ENCODE data around the gene KCNN3. TPM values are rescaled to one million over a fixed set of nuclear protein-coding genes. Genes with fewer than 3 reads are reported as not detected.

The KCNN3 gene
- total and polyA plus RNA-seq, 2 of the 8 experiments (the other 6 are each of a cell fraction or from before 2014, with no cell fraction given) = 2.8 to 3.7 TPM

GRCh38 chr1:154714052-154714623 is 155.9 kb downstream of the KCNN3 start:
- TF ChIP-seq SP2 (IDR thresholded peaks at IDR 0.05; ENCODE audit: low read length) (no peak), BRCA1 (IDR thresholded peaks at IDR 0.05; ENCODE audit: low read depth, low read length) (no peak), EP300 (IDR thresholded peaks at IDR 0.05; ENCODE audit: borderline replicate concordance in 1 of 2, low read depth in 2 of 2, low read length in 2 of 2) (no peak), SIN3A (conservative IDR thresholded peaks at IDR 0.05 in 1 of 2, IDR thresholded peaks at IDR 0.05 in 1 of 2; ENCODE audit: low read depth in 1 of 2, low read length in 2 of 2) (no peak), SP4 (IDR thresholded peaks at IDR 0.05; ENCODE audit: low read length) (no peak), ATF2 (IDR thresholded peaks at IDR 0.05; ENCODE audit: low read length) (no peak), BCL11A (IDR thresholded peaks at IDR 0.05; ENCODE audit: low read depth in 2 of 2, low read length in 2 of 2) (no peak), PHF8 (conservative IDR thresholded peaks at IDR 0.05; ENCODE audit: low read depth, low read length) (no peak)
- ChIA-PET CTCF (ENCODE audit: partially characterized antibody) (no interaction called here), POLR2A (ENCODE audit: partially characterized antibody) (no interaction called here)
- Histone ChIP-seq H3K23me2 (ENCODE audit: low read depth, low read length) (peaks cover 9% of the 10 kb centered on the region; the same call in 1 of the 2 replicates), H3K14ac (ENCODE audit: insufficient read length) (no peak overlapping the region), H3K9ac (replicated peaks in 1 of 4; ENCODE audit: extremely low read depth in 1 of 4, low read depth in 3 of 4, low read length in 3 of 4) (peak overlapping the region in 1 of 4 experiments; percentile 38; a peak in 1 of 7 replicates), H3K9me3 (ENCODE audit: insufficient read depth in 2 of 2, low read depth in 1 of 2, low read length in 1 of 2) (no peaks in the 10 kb centered on the region), H2AFZ (ENCODE audit: low read length) (no peak overlapping the region), H3K18ac (ENCODE audit: extremely low read depth, low read length) (no peak overlapping the region), H3K4me3 (ENCODE audit: extremely low read depth in 1 of 4, insufficient read depth in 2 of 4, low read depth in 3 of 4, low read length in 4 of 4) (no peak overlapping the region), H3K4me2 (ENCODE audit: insufficient read depth in 1 of 2, low read depth in 2 of 2, low read length in 2 of 2) (no peak overlapping the region), H3K36me3 (ENCODE audit: control insufficient read depth in 2 of 4, insufficient read depth in 4 of 4, low read length in 3 of 4) (no peaks in the 10 kb centered on the region; a peak in 1 of 8 replicates), H4K20me1 (replicated peaks in 1 of 2; ENCODE audit: control insufficient read depth in 1 of 2, insufficient read depth in 2 of 2, low read length in 2 of 2) (peaks cover 0 to 4% of the 10 kb centered on the region in 2 experiments), H2BK20ac (ENCODE audit: low read length) (no peak overlapping the region), H3K27ac (ENCODE audit: low read depth, low read length) (no peak overlapping the region), H3K79me2 (ENCODE audit: control insufficient read depth in 1 of 2, insufficient read depth in 2 of 2, low read length in 2 of 2) (no peaks in the 10 kb centered on the region), H4K5ac (ENCODE audit: insufficient read length, low read depth, low read length) (no peak overlapping the region), H4K8ac (ENCODE audit: extremely low read depth, insufficient read depth, low read length) (no peak overlapping the region), H3K56ac (replicated peaks; ENCODE audit: insufficient read length, low read depth, low read length) (peak overlapping the region; percentile 100), H3K79me1 (ENCODE audit: low read depth, low read length) (peaks cover 3% of the 10 kb centered on the region; the same call in 1 of the 2 replicates), H2BK15ac (ENCODE audit: low read length) (peak overlapping the region; percentile 77; the same call in 1 of the 2 replicates), H3K4ac (replicated peaks; ENCODE audit: insufficient read length, low read depth, low read length) (no peak overlapping the region), H2BK120ac (replicated peaks; ENCODE audit: low read depth, low read length) (no peak overlapping the region), H2AK5ac (ENCODE audit: low read depth, low read length) (peak overlapping the region; percentile 98), H3K4me1 (replicated peaks in 1 of 4; ENCODE audit: control insufficient read depth in 3 of 4, insufficient read depth in 4 of 4, low read length in 3 of 4) (no peaks in the 10 kb centered on the region; a peak in 1 of 7 replicates), H2BK12ac (ENCODE audit: low read depth, low read length) (peak overlapping the region; percentile 56; the same call in 1 of the 2 replicates), H3K27me3 (replicated peaks in 1 of 4; ENCODE audit: control insufficient read depth in 3 of 4, extremely low read depth in 1 of 4, insufficient read depth in 3 of 4, low read length in 3 of 4) (no peaks in the 10 kb centered on the region), H2BK5ac (ENCODE audit: low read depth, low read length) (no peak overlapping the region), H4K91ac (replicated peaks; ENCODE audit: insufficient read length, low read length) (no peak overlapping the region), H3K23ac (ENCODE audit: insufficient read length) (no peak overlapping the region)
- WGBS, 2 experiments (ENCODE audit: extremely low coverage in 1 of 2, insufficient coverage in 1 of 2, insufficient read length in 1 of 2, insufficient replicate concordance in 2 of 2, low coverage in 1 of 2, low lambda C conversion rate in 2 of 2, missing lambda C conversion rate in 1 of 2) = 58% methylated on average over 2 of the region's 2 CpGs; no CpG with 5 or more reads in 1 of the 2 experiments
- FAIRE-seq = peak; percentile 96
- no peak for DNase-seq (ENCODE audit: low read depth in 1 of 2, low spot score in 2 of 2)
